ENCODE data around the gene PCIF1. TPM values are rescaled to one million over a fixed set of nuclear protein-coding genes. Genes with fewer than 3 reads are reported as not detected.

PCIF1 gene
- total and polyA plus RNA-seq, 2 donors (not counting 3 experiments of a cell fraction or from before 2014, with no cell fraction given): 26.4 to 27.2 TPM

- CTCF ChIA-PET: interaction anchor here (1.7 kb wide), 1 partner anchor 15 kb away, joined by 8 read pairs; the partner anchor contains the start of genes CTSA and NEURL2
These were observed 28.9 kb upstream of the PCIF1 start for GRCh38 chr20:45905505-45906079.

DNA sequence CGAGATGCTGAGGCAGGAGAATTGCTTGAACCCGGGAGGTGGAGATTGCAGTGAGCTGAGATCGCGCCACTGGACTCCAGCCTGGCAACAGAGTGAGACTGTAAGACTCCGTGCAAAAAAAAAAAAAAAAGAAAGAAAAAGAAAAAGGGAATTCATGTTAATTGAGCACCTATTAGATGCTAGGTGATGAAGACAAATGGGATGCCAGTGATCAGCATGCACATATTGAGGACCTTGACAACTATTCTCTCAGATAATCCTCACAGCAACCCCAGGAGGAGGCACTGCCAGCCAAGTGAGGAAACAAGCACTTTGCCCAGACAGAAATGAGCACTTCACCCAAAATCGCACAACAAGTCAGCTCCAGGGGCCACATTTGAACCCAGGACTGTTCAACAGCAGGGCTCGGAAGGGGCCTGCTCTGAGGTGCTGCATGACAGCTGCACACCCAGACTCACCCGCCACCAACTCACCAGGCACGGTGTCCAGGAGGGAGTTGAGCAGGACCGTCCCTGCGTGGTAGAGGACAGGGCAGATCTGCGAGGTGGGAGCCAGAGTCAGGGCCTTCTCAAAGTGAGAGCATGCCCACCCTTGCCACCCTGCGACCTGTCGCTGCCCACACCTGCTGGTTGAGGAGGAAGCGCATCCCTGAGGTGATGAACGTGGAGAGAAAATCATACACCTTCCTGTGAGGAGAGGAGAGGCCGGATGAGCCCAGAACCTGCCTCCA lies 27.1 kb upstream of the PCIF1 start:
- dilution Hi-C loops (cut with MboI; ENCODE audit: extremely low pct_ligation_motif_present, low sequenced_read_pairs): no loop called here
- no TSS peak for BruUV-seq (replicated peaks)
- H3K9me1 ChIP-seq (replicated peaks; ENCODE audit: control insufficient read depth, extremely low read depth, insufficient read depth, low read length): no peaks in the 10 kb centered on the region
- no peak overlapping the region for H3K9ac ChIP-seq (replicated peaks; ENCODE audit: extremely low read depth, insufficient read depth, low read length)
- H3K27me3 ChIP-seq (ENCODE audit: control insufficient read depth in 2 of 2, insufficient read depth in 2 of 2, low read length in 2 of 2): no peaks in the 10 kb centered on the region
- no peak for FAIRE-seq
- no peak overlapping the region for H2AFZ ChIP-seq (ENCODE audit: low read depth, low read length)
- H4K20me1 ChIP-seq (replicated peaks; ENCODE audit: control insufficient read depth, extremely low read depth, insufficient read depth, low read length): no peaks in the 10 kb centered on the region
- no peak overlapping the region for H3K4me3 ChIP-seq (replicated peaks in 1 of 3; ENCODE audit: insufficient read depth in 1 of 3, low read depth in 1 of 3, low read length in 3 of 3)
- peaks cover 17% of the 10 kb centered on the region for H3K4me1 ChIP-seq (ENCODE audit: control insufficient read depth, extremely low read depth, insufficient read depth, low read length)
- H3K9me3 ChIP-seq (replicated peaks; ENCODE audit: control insufficient read depth, insufficient read depth, low read length): no peaks in the 10 kb centered on the region
- POLR2A ChIA-PET: no interaction called here
- no peak overlapping the region for H3K4me2 ChIP-seq (ENCODE audit: insufficient read depth, low read length)
- intact Hi-C loops (cut with micrococcal nuclease): no loop called here
- H3K36me3 ChIP-seq (ENCODE audit: control insufficient read depth in 2 of 2, extremely low read depth in 1 of 2, insufficient read depth in 2 of 2, low read length in 2 of 2): peaks cover 0 to 15% of the 10 kb centered on the region in 2 experiments
- CTCF ChIA-PET: interaction anchor here (5.0 kb wide), 1 partner anchor 16 kb away, joined by 22 read pairs; the partner anchor contains the start of genes CTSA and NEURL2
- no peak for DNase-seq (ENCODE audit: low read depth, low spot score)
- H3K79me2 ChIP-seq (ENCODE audit: control insufficient read depth, insufficient read depth, low read length): no peaks in the 10 kb centered on the region
- TF ChIP-seq CTCF (IDR thresholded peaks at IDR 0.05; ENCODE audit: extremely low read depth in 1 of 2, insufficient read depth in 1 of 2, low read depth in 1 of 2, low read length in 2 of 2) (no peak), GATA2 (IDR thresholded peaks at IDR 0.05; ENCODE audit: insufficient read depth, insufficient read length, low read depth, low read length) (no peak), POLR2AphosphoS5 (IDR thresholded peaks at IDR 0.05; ENCODE audit: insufficient read depth, low read depth, low read length) (no peak), JUN (IDR thresholded peaks at IDR 0.05; ENCODE audit: borderline replicate concordance, insufficient read depth, insufficient read length, low read depth) (no peak), EZH2 (IDR thresholded peaks at IDR 0.05; ENCODE audit: borderline replicate concordance, low read depth, low read length, severe bottlenecking) (no peak), FOS (IDR thresholded peaks at IDR 0.05; ENCODE audit: borderline replicate concordance, insufficient read depth, low read length) (no peak)
- no peak overlapping the region for H3K27ac ChIP-seq (ENCODE audit: insufficient read depth, low read depth, low read length)

More at GRCh38 chr20:45905505-45906079, 28.9 kb upstream of the PCIF1 start:
- dilution Hi-C loops (cut with MboI; ENCODE audit: extremely low pct_ligation_motif_present, low sequenced_read_pairs): no loop called here
- FAIRE-seq (no peak), DNase-seq (ENCODE audit: low read depth, low spot score) (no peak)
- POLR2A ChIA-PET: no interaction called here
- H2AFZ ChIP-seq (ENCODE audit: low read depth, low read length): no peak overlapping the region
- no peaks in the 10 kb centered on the region for H3K79me2 ChIP-seq (ENCODE audit: control insufficient read depth, insufficient read depth, low read length)
- intact Hi-C loops (cut with micrococcal nuclease): no loop called here
- no peak overlapping the region for H3K9ac ChIP-seq (replicated peaks; ENCODE audit: extremely low read depth, insufficient read depth, low read length)
- TF ChIP-seq GATA2 (IDR thresholded peaks at IDR 0.05; ENCODE audit: insufficient read depth, insufficient read length, low read depth, low read length) (no peak), POLR2AphosphoS5 (IDR thresholded peaks at IDR 0.05; ENCODE audit: insufficient read depth, low read depth, low read length) (no peak), MYC (IDR thresholded peaks at IDR 0.05; ENCODE audit: low read depth, low read length) (no peak)
- TF ChIP-seq, protein P1, sequence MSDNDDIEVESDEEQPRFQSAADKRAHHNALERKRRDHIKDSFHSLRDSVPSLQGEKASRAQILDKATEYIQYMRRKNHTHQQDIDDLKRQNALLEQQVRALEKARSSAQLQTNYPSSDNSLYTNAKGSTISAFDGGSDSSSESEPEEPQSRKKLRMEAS (IDR thresholded peaks at IDR 0.05; ENCODE audit: insufficient read depth, insufficient read length): no peak
- no peaks in the 10 kb centered on the region for H3K9me3 ChIP-seq (replicated peaks; ENCODE audit: control insufficient read depth, insufficient read depth, low read length)
- H3K27ac ChIP-seq (ENCODE audit: insufficient read depth, low read depth, low read length): no peak overlapping the region
- no peak overlapping the region for H3K4me2 ChIP-seq (ENCODE audit: insufficient read depth, low read length)
- BruUV-seq (replicated peaks): no TSS peak
- H4K20me1 ChIP-seq (replicated peaks; ENCODE audit: control insufficient read depth, extremely low read depth, insufficient read depth, low read length): no peaks in the 10 kb centered on the region
- H3K4me3 ChIP-seq (replicated peaks in 1 of 3; ENCODE audit: insufficient read depth in 1 of 3, low read depth in 1 of 3, low read length in 3 of 3): no peak overlapping the region
- H3K9me1 ChIP-seq (replicated peaks; ENCODE audit: control insufficient read depth, extremely low read depth, insufficient read depth, low read length): no peaks in the 10 kb centered on the region
- H3K36me3 ChIP-seq (ENCODE audit: control insufficient read depth in 2 of 2, extremely low read depth in 1 of 2, insufficient read depth in 2 of 2, low read length in 2 of 2): peaks cover 0 to 18% of the 10 kb centered on the region in 2 experiments
- H3K27me3 ChIP-seq (ENCODE audit: control insufficient read depth in 2 of 2, insufficient read depth in 2 of 2, low read length in 2 of 2): no peaks in the 10 kb centered on the region
- H3K4me1 ChIP-seq (ENCODE audit: control insufficient read depth, extremely low read depth, insufficient read depth, low read length): peaks cover 3% of the 10 kb centered on the region
